CD4-positive, alpha-beta T cell (primary cell): Measurements from ENCODE around the gene CLEC11A. TPM values are rescaled to one million over a fixed set of nuclear protein-coding genes. Genes with fewer than 3 reads are reported as not detected.

Experiments used
- ATAC-seq: fragments of 200-7000 bp; cut with Tn5 transposase; one replicate; pipeline ENCODE4 v1.10.0; 2022; ENCODE audit warnings: mild to moderate bottlenecking; ENCODE audit not compliant: poor library complexity
- CTCF ChIA-PET: fragments of 350-600 bp; sonication (Branson Sonifier 250); formaldehyde crosslinking; loops from one replicate; lab custom pipeline; 2021; ENCODE audit warnings: antibody characterized with exemption, inconsistent platforms; lab: Charles Lee
- POLR2A ChIA-PET: fragments of 350-600 bp; sonication (Branson Sonifier 250); formaldehyde crosslinking; loops from one replicate; lab custom pipeline; 2021; ENCODE audit warnings: antibody characterized with exemption, inconsistent platforms; lab: Charles Lee
- DNase-seq, 14 experiments: peaks; one replicate each; pipeline ENCODE4 v3.0.0-alpha.2; 2013 to 2020; ENCODE audit warnings: mixed read lengths in 2 of 14
- H3K27ac ChIP-seq, 2 donors: one replicate each; pipeline versions ENCODE4 v1.5.1 to v1.7.0; 2013; ENCODE audit warnings: low read length in 2 of 2, low read depth in 1 of 2, mild to moderate bottlenecking in 1 of 2
- H3K27me3 ChIP-seq, 2 experiments: 1 replicate in 1 of 2; 2 replicates in 1 of 2; pipeline versions ENCODE4 v1.6.1 to v1.7.0; 2013; ENCODE audit warnings: low read length in 2 of 2, control low read depth in 1 of 2, mild to moderate bottlenecking in 1 of 2, moderate library complexity in 1 of 2; ENCODE audit not compliant: insufficient read depth in 2 of 2, control insufficient read depth in 1 of 2
- H3K36me3 ChIP-seq: one replicate; pipeline ENCODE4 v1.6.1; 2013; ENCODE audit warnings: low read length, control low read depth; ENCODE audit not compliant: insufficient read depth
- H3K4me1 ChIP-seq: one replicate; pipeline ENCODE4 v1.6.1; 2013; ENCODE audit warnings: low read length, control low read depth; ENCODE audit not compliant: insufficient read depth
- H3K4me3 ChIP-seq: one replicate; pipeline ENCODE4 v1.5.1; 2013; ENCODE audit warnings: mild to moderate bottlenecking, low read length, moderate library complexity
- H3K9me3 ChIP-seq, 2 experiments: 1 replicate in 1 of 2; 2 replicates in 1 of 2; pipeline versions ENCODE4 v1.6.1 to v1.7.0; 2013; ENCODE audit warnings: low read length in 2 of 2, mild to moderate bottlenecking in 2 of 2, control low read depth in 1 of 2, moderate library complexity in 1 of 2; ENCODE audit not compliant: control insufficient read depth in 1 of 2, insufficient read depth in 1 of 2
- H3K27ac Mint-ChIP-seq: one replicate; pipeline ENCODE4 v1.8.0; 2020; ENCODE audit warnings: mixed read lengths
- H3K27me3 Mint-ChIP-seq: one replicate; pipeline ENCODE4 v1.8.0; 2021; ENCODE audit warnings: mixed read lengths
- H3K36me3 Mint-ChIP-seq: one replicate; pipeline ENCODE4 v1.8.0; 2021; ENCODE audit warnings: low read depth, mixed read lengths
- H3K4me1 Mint-ChIP-seq: one replicate; pipeline ENCODE4 v1.8.0; 2021; ENCODE audit warnings: low read depth, mixed read lengths
- H3K4me3 Mint-ChIP-seq: one replicate; pipeline ENCODE4 v1.8.0; 2020; ENCODE audit warnings: mild to moderate bottlenecking, mixed read lengths
- H3K9me3 Mint-ChIP-seq: one replicate; pipeline ENCODE4 v1.8.0; 2020; ENCODE audit warnings: mixed read lengths
- CTCF ChIP-seq: fragments of 200-600 bp; IDR thresholded peaks from one replicate; pipeline ENCODE4 v1.8.0; 2022; ENCODE audit warnings: antibody characterized with exemption, mild to moderate bottlenecking
- intact Hi-C, 2 experiments: fragments of 100-400 bp; cut with DNase I in 1 of 2; cut with micrococcal nuclease in 1 of 2; formaldehyde crosslinking; loops; one replicate each; pipeline versions ENCODE4 v1.15.1 to v1.9.0; 2023 to 2025; cut with DNase I, micrococcal nuclease
- total RNA-seq, 174 experiments: library from RNA in 2 of 174; stranded (reverse) in 2 of 174; gene quantifications; one replicate each; pipeline ENCODE4 v1.2.3 and lab custom pipeline; 2021 to 2026

The CLEC11A gene
- total RNA-seq, 2 experiments from 2014 or later: 3.1 to 3.3 TPM

GRCh38 chr19:50694815-50695145 lies 28.4 kb upstream of the CLEC11A start:
- H3K27ac Mint-ChIP-seq: no peak overlapping the region
- peaks cover 0 to 21% of the 10 kb centered on the region in 2 experiments for H3K9me3 ChIP-seq
- no peak for TF ChIP-seq CTCF
- H3K27ac ChIP-seq: no peak overlapping the region
- no peaks in the 10 kb centered on the region for H3K36me3 Mint-ChIP-seq
- no peaks in the 10 kb centered on the region for H3K4me1 Mint-ChIP-seq
- ChIA-PET POLR2A (no interaction called here), CTCF (no interaction called here)
- H3K36me3 ChIP-seq: no peaks in the 10 kb centered on the region
- H3K9me3 Mint-ChIP-seq: no peaks in the 10 kb centered on the region
- DNase-seq: no peak
- no peak overlapping the region for H3K4me3 ChIP-seq
- peaks cover 87% of the 10 kb centered on the region for H3K27me3 Mint-ChIP-seq
- H3K4me1 ChIP-seq: no peaks in the 10 kb centered on the region
- H3K4me3 Mint-ChIP-seq: no peak overlapping the region
- intact Hi-C loops: no loop called here
- H3K27me3 ChIP-seq: peaks cover 27 to 72% of the 10 kb centered on the region in 2 experiments
- no peak for ATAC-seq

GRCh38 chr19:50695251-50696093 lies 27.7 kb upstream of the CLEC11A start:
- Mint-ChIP-seq H3K9me3 (no peaks in the 10 kb centered on the region), H3K4me3 (no peak overlapping the region), H3K27ac (no peak overlapping the region), H3K27me3 (peaks cover 86% of the 10 kb centered on the region), H3K4me1 (no peaks in the 10 kb centered on the region), H3K36me3 (no peaks in the 10 kb centered on the region)
- Histone ChIP-seq H3K9me3 (peaks cover 0 to 21% of the 10 kb centered on the region in 2 experiments), H3K27me3 (peaks cover 31 to 65% of the 10 kb centered on the region in 2 experiments), H3K4me3 (no peak overlapping the region), H3K4me1 (no peaks in the 10 kb centered on the region), H3K27ac (no peak overlapping the region), H3K36me3 (no peaks in the 10 kb centered on the region)
- DNase-seq (peak in 4 of 14 experiments; percentile 10 to 56 (median 28)), ATAC-seq (no peak)
- TF ChIP-seq CTCF: no peak
- ChIA-PET POLR2A (no interaction called here), CTCF (no interaction called here)
- intact Hi-C loops: no loop called here

GRCh38 chr19:50696094-50696483 lies 27.1 kb upstream of the CLEC11A start:
- Histone ChIP-seq H3K36me3 (no peaks in the 10 kb centered on the region), H3K27ac (no peak overlapping the region), H3K9me3 (peaks cover 0 to 21% of the 10 kb centered on the region in 2 experiments), H3K4me1 (no peaks in the 10 kb centered on the region), H3K27me3 (peaks cover 31 to 58% of the 10 kb centered on the region in 2 experiments), H3K4me3 (no peak overlapping the region)
- no peaks in the 10 kb centered on the region for H3K4me1 Mint-ChIP-seq
- no peak for TF ChIP-seq CTCF
- intact Hi-C loops: no loop called here
- ChIA-PET POLR2A (no interaction called here), CTCF (no interaction called here)
- H3K9me3 Mint-ChIP-seq: no peaks in the 10 kb centered on the region
- ATAC-seq (no peak), DNase-seq (no peak)
- no peak overlapping the region for H3K4me3 Mint-ChIP-seq
- no peaks in the 10 kb centered on the region for H3K36me3 Mint-ChIP-seq
- H3K27ac Mint-ChIP-seq: no peak overlapping the region
- H3K27me3 Mint-ChIP-seq: peaks cover 85% of the 10 kb centered on the region
